ENCODE data around the gene PARP8.
A peak's percentile ranks its signal among the peaks of the same experiment; 100 is the strongest.
"Not testable (repeated sequence)": the region's sequence is repeated elsewhere in the genome, so short reads cannot be mapped to it uniquely, and the experiment has no call there.

The PARP8 gene

DNA sequence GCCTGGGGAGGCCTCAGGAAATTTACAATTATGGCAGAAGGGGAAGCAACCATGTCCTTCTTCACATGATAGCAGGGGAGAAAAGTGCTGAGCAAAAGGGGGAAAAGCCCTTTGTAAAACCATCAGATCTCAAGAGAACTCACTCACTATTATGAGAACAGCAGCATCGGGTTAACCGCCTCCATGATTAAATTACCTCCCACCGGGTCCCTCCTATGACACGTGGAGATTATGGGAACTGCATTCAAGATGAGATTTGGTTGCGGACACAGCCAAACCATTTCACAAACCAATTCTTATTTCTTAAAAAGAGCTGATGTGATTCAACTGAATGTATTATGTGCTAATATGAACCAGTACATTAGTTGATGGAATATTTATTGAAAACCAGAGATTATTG lies 63.9 kb downstream of the PARP8 start:
- no peak for DNase-seq

DNA sequence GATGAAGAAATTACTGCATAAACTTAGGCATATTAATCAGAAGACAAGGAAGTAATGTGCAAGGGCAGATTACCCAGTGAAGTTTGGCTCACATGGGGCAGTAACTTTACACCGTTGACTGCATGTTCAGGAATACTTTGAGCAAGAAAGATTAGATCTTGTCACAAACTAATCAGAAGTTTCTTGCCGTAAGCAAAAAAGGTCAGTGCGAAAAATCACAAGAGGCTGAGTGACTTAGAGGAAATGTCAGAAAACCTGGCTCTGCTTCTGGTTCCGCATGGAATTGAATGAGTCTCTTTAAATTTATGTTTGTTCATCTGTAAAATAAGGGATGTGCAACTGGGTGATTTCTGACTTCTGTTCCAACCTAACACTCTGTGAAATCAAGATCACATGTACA lies 64.4 kb downstream of the PARP8 start:
- no peak for DNase-seq

DNA sequence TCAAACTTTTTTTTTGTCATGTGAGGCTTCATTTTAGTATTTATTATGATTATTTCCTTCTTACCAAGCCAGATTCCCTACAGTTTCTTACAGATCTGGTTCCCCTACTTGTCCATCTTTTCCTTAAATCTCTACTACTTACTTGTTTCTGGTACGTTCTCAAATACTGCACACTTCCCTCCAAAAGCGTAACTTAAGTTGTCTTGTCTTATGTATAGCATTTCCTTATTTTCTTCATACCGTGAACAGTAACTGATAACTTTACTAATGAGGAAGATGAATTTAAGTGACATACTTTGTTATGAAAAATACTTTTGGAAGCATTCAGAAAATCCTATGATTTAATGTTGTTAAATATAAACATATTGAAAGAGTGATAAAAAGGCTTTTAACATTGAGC lies 67.3 kb downstream of the PARP8 start:
- no peak for DNase-seq

DNA sequence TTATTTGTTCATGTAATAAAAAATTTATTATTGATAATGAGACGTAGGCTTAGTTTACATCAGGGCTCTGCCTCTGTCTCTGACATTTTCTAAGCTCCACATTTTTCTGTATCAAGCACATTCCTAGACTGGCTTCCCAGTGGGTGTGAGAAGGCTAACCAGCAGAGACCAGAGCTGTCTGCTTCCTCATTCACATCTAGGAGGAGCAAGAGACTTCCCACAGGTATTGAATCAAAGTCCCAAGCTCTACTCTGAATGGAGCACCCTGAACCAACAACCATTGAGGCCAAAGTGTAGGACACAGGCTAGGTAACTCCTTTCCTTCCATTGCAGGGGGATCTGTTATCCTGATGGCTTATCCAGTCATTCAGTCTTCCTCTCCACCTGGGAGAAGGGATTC lies 72.4 kb downstream of the PARP8 start:
- no peak for DNase-seq

DNA sequence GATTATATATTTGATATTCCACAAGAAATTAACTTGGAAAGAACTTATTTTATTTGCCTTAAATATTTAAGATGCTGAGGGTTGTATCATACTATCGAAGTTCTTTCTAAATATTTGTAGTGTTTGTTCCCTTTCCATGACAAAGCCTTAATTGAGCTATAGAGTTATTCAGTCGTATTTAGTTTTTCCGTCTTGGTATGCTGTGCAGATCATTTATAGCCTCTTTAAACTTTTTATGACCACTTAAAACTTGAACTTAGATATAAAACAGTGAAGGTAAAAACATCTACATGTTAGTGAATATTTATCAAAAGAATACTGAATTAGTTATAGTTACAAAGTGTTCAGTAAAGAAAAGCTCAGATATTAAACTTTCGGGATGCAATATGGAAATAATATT lies 74.4 kb downstream of the PARP8 start:
- DNase-seq, result no peak

DNA sequence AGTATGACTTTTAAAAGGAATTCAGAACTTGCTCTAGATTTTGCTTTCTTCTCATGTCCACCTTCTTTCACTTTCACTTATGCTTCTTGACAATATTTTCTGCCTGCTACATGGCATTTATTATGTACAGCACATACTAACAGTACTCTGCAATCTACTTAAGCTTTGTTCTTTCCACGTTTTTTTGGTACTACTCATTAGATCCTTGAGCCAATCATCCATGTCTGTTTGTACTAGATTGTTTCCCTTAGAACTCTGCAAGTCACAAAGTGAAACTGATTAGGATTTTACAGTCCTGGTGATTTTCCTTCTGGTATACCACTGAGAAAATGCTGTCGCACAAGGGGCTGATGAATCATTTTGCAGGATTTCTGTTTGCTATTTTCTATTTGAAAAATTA lies 78.3 kb downstream of the PARP8 start:
- DNase-seq, result no peak

DNA sequence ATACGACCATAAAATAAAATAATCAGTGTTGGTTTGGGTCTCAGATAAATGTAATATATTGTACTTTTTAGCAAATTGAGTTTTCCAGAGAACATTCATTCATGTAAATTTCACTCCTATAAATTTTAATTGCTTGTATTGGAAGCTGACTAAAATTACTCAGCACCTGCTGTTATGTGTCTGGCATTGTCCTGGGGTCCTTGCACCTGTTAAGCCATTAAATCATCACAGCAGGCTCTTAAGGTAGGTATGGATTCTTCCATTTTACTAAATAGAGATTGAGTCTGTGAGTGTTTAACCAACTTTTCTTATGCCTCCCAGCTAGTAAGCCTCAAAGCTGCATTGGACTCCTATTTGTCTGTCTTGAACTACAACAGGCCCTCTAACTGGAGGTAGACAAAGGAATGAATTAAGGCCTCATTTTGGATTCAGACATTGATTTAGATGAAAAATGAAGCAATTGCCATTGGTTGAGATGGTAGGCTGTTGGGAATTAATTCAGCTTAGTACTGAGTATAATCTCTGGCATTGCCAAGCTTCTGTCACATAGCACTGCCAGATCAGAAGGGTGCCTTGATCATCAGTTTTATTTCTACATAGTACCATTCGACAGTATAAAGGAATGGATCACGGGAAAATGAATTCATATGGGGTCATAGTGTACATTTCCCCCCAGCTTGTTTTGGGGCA lies 78.9 kb downstream of the PARP8 start:
- DNase-seq, result no peak

DNA sequence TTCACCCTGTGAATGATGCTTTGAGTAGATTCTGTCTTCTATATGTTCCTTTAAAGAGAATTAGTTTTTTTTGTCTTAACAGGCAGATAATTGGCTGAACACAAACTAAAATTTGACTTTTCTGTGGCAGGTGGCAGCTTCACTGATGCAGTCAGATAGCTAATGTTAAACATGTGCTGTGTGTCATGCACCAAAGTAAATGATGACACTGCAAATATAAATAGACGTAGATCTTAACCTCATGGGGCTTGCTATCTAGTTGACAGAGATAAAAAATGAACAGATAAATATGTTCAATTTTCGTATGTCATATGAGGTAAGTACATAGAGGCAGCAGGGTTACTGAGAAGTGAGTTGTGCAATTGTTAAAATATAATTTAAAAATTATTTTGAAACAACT lies 82.7 kb downstream of the PARP8 start:
- no peak for DNase-seq

DNA sequence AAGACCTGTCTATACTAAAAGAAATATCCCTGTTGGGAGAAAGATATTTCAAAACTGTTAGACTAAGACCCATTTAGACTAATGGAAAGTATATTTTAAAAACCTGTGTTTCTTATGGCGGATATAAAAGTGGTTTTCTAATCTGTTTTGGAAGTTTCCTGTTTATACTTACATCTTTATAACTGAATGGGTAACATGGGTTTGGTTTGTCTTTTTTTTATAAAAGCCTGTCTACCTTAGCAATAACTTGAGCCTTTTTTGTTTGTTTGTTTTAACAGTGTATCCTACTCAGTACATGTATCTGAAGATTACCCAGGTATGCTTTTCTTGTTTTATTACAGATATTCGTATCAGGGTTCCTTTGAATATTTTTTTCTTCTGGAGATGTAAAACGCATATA lies 83.4 kb downstream of the PARP8 start:
- no peak for DNase-seq

DNA sequence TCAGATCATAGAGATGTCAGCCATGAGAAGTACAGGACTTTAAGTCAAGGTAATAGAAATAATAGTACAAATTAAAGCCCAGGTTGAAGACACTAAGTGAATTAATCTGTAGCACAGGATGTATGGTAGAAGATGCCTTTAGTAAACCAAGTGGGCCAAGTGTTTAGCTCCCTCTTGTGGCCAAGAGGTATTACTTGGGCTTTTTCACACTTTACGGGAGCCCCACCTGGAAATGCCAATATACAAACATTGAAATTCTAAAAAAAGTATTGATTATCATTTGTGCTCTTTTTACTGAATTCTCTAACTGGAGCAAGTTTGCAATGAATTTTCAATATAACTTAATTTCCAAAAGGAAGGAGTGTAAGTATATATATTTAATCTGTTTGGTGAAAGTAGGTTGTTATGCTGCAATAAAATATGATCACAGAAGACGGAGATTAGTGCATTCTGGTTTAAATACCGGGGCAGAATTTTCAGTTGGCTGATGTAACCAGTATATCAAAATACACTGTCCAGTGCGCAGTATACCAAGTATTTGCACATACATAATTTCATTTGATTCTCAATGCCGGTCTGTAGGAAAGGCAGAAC lies 84.7 kb downstream of the PARP8 start:
- peak; percentile 0 for DNase-seq

DNA sequence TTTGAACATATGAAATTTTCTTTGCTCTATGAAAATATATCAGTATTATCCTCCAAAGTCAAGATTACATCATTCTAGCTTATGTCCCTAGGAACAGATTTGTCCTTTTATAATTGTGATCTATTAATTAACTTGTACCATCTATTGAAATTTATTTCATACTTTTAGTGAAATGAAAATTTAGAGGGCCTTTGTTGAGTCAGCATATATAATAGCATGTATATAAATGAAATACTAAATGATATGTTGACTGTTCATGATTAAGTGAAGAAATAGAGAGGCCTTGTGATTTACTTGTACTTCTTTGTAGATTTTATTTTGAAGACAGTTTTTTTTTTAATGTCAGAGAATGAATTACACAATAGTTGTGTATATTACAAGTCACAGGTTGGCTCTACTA lies 86.4 kb downstream of the PARP8 start:
- DNase-seq, result no peak

DNA sequence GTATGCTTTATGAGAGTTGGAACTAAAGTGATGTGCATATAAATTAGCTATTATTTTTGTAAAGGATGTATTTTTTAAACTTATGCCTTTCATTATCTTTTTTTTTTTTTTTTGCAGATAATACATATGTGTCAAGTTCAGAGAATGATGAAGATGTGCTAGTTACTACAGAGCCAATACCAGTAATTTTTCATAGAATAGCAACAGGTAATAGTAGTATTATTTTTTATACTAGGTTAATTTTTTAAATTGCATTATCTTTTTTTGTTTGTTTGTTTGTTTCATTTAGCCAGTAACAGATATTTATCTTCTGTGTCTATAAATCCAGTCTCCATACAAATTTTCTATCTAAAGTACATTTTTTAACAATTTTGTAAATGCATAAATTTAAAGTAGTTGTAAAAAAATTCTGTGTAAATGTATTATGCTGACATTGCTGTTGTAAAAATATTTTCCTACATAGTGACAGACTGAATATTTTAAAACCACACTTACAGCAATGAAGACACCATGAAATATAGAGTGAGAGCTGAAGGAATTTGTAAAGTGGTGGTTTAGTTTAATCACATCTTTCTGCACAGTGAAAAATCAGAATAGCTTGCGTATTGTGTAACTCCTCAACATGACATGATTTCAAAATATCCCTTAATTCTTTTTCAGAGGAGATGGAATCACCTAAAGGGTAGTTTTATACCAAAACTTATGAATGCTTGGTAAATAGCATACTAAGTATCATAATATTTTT lies 93.3 kb downstream of the PARP8 start:
- DNase-seq, result no peak

DNA sequence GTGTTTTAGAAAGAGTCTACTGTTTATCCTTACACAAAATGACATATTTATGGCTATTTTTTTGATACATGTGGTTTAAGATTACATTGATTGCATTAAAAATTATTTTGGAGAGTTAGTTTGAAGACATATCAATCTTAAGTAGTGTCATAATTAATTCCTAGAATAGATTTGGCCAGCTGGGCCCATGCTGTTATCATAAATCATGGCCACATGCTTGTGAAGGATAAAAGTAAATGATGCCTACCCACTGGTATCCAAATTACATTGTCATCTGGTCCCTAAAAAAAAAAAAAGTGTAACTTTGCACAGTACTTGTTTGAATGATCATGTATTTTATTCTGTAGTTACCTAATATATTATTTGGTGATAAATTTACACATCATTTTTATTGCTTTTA lies 96.9 kb downstream of the PARP8 start:
- no peak for DNase-seq

DNA sequence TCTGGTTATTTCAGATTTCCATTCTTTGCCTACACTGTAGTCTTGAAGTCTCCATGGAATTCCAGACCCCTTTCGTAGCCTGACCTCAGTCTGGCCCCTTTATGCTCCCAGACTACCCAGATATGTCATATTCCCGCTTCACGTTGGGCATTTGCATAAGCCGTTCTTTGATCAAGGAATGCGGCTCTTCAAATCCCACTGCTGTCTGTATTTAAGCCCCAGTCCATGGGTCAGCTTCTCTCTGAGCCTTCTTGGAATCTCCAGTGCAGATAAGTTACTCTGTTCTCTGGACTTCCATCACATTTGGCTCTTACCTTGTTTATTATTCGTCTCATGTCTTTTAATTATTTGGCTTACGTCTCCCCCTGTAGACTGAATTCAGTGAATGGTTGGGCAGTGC lies 97.4 kb downstream of the PARP8 start:
- DNase-seq, result no peak

DNA sequence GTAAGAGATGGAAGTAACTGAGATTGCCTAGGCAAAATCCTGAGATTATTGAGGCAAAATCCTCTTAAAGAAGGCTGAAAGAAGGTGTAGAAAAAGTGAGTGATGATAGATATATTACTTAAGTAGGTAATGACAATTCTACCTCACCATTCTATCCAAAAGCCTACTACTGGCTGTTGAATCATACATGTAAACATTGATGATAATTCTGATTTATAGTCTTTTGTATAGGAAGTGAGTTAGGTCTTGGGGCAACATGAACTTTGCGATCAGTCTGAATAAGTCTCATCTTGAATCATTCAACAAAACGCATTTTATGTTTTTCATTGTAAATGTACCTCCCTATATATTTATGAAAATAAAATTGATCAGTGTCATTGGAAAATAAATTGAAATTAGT lies 99.6 kb downstream of the PARP8 start:
- no peak for DNase-seq

DNA sequence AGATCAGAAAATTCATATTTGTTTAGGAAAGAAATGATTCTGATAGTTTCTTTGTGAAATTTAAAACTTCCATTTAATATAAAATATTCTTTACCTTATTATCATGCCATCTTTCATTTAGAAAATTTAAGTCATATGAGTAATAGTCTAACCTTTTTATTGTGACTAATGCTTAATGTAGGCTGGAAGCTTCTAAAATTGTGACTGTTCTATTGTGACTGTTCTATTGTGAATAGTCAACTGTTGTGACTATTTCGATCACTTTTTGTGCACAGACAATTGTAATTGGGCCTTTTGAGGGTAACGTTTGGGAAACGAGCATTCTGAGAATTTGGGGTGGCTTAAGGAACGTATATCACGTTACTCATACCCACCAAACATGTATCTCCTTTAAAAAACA lies 100.0 kb downstream of the PARP8 start:
- no peak for DNase-seq

DNA sequence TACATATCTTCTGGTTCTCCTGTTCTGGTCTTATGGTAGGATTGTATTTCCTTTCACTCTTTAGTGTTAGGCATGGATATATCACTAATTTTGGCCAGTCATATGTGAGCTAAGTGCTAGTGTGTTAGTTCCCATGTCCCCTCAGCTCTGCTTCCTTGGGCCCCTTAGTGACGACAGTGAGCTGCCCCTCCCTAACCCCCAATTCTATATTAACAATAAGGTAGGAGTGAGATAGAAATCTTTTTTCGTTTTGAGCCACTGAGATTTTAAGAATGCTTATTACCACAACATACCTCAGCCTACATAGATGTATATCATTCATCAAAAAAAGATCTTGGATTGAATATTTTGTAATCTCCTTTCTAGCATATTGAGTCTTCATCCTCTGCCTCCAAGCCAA lies 100.5 kb downstream of the PARP8 start:
- DNase-seq, result no peak

DNA sequence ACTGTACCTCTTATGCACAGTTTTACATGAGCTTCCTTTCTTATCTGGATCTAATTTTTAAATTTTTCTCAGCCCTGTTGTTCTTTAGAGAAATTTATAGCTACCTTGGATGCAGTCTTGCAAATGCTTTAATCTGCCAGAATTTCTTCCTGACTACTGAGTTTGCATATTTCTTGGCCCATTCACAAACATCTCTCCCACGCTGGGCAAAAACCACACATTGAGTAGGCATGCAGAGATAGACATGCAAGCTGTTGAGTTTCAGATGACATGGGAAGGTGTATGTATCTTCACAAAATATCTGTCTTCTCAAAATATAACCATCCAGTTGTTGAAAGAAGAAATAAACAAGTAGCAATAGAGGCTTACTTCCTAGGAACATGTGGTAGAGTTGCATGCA lies 101.2 kb downstream of the PARP8 start:
- DNase-seq, result no peak

DNA sequence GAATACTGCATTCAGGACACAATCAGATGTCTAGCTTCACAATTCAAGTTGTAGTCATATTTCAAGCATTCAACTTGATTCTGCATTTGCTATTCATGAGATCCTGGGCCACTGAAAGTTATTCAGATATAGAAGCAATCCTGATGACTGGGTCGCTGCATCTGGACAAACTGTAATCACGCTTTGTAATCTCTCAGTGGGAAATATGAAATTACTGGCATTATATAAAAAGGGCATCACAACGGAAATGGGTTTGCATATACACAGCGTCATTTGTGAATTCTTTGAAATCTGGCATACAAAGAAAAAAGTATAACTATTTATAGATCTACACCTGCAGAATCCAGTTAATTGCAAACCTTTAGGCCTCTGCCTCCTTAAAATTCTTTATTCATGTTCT lies 102.2 kb downstream of the PARP8 start:
- no peak for DNase-seq

DNA sequence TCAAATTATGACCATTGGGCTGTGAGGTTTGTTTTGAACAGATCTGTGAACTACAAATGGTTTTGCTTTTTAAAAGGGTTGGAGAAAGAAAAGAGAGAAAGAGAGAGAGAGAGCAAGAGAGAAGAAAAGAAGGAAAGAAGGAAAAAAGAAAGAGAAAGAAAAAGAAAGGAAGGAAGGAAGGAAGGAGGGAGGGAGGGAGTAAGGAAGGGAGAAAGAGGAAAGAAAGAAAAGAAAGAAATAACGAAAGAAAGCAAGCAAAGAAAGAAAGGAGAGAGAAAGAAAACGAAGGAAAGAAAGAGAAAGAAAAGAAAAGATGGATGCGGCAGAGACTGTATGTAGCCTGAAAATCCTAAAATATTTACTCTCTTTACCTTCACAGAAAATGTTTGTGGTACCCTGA lies 104.0 kb downstream of the PARP8 start:
- DNase-seq, result no peak

DNA sequence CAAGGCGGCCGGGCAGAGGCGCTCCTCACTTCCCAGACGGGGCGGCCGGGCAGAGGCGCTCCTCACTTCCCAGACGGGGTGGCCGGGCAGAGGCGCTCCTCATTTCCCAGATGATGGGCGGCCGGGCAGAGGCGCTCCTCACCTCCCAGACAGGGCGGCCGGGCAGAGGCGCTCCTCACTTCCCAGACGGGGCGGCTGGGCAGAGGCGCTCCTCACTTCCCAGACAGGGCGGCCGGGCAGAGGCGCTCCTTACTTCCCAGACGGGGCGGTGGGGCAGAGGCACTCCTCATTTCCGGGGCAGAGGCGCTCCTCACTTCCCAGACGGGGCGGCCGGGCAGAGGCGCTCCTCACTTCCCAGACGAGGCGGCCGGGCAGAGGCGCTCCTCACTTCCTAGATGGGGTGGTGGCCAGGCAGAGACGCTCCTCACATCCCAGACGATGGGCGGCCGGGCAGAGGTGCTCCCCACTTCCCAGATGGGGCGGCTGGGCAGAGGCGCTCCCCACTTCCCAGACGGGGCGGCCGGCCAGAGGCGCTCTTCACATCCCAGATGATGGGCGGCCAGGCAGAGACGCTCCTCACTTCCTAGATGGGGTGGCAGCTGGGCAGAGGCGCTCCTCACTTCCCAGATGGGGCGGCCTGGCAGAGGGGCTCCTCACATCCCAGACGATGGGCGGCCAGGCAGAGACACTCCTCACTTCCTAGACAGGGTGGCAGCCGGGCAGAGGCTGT lies 108.2 kb downstream of the PARP8 start:
- DNase-seq, result not testable (repeated sequence)

DNA sequence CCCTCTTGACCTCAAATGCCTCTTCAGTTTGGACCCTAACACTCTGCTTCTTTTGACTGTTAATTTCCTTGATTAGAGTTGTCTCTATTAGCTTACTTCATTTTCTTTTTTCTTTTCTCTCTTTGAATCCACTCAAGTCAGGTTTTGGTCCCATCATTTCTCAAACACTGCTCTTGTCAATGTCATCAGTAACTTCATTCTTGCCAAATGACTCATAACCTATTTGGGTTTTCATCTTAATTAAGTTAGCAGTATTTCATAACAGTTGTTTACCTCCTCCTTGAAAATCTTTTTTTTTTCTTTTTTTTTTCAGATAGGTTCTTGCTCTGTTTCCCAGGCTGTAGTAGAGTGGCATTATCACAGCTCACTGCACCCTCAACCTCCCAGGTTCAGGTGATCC lies 119.6 kb downstream of the PARP8 start:
- DNase-seq, result no peak

DNA sequence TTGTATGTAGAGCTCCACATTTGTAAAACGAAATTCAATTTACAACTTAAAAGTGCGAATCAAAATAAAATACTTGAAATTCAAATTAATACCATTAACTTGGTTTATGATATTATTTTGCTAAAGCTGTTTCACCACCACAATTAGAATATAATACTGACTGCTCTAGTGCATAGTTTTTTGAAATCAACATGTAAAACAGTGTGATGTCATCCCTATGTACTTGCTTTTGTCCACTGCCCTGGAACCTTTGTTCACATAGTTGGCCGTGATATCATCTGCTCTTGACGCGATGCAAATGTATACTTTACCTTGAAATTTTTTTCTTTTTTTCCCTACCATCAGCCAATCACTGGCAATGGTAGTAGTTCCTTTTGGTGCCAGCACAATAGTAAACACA lies 125.4 kb downstream of the PARP8 start:
- no peak for DNase-seq

DNA sequence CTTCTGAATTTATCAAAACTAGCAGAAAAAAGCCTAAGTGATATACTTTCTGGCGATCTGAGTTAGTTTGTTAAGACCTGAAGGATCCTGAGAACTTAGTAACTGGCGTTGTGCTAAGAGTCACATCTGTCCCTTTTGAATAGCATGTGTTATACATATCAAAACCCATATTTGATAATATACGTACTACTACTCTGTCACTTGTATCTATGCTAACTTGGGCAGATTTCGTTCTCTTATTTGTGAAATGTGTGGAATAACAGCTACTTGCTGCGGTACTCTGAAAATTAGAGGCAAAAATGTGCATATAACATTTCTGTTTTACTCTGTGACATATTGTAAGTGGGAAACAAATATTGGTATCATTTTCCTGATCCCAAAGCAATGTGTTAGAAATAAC lies 126.4 kb downstream of the PARP8 start:
- no peak for DNase-seq

Data from NCI-H2227 treated with DMSO at 0.1 percent for 48 hours (cell line).